ENCODE measurements around the gene PDE6B.

DNA sequence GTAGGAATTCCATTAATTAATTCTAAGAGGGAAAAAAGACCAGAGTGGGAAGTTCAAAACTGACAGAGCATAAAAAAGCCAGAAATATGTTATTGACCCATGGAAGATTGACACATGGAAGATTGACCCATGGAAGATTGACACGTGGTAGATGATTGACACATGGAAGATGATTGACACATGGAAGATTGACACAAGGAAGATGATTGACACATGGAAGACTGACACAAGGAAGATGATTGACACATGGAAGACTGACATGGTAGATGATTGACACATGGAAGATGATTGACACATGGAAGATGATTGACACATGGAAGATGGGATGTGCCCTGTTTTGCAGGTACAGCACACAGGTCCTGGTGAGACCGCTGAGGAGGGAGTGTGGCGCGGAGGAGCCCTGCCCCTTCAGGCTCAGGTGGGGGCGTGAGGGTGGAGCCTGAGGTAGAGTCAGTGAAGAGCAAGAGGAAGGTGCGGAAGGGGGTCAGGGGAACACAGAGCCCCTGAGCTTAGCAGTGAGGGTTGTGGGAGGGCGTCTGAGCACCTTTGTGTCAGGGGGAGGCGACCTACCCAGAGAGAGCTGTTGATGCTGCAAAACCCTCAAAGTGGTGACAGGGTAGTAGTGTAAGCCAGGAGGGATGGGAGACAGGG lies 15.8 kb upstream of the PDE6B start:
- TF ChIP-seq POLR2A (IDR thresholded peaks at IDR 0.05), result no peak
- TF ChIP-seq, protein P1, sequence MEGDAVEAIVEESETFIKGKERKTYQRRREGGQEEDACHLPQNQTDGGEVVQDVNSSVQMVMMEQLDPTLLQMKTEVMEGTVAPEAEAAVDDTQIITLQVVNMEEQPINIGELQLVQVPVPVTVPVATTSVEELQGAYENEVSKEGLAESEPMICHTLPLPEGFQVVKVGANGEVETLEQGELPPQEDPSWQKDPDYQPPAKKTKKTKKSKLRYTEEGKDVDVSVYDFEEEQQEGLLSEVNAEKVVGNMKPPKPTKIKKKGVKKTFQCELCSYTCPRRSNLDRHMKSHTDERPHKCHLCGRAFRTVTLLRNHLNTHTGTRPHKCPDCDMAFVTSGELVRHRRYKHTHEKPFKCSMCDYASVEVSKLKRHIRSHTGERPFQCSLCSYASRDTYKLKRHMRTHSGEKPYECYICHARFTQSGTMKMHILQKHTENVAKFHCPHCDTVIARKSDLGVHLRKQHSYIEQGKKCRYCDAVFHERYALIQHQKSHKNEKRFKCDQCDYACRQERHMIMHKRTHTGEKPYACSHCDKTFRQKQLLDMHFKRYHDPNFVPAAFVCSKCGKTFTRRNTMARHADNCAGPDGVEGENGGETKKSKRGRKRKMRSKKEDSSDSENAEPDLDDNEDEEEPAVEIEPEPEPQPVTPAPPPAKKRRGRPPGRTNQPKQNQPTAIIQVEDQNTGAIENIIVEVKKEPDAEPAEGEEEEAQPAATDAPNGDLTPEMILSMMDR (IDR thresholded peaks at IDR 0.05 in 4 of 5, conservative IDR thresholded peaks at IDR 0.05 in 1 of 5), result no peak

Data from gastrocnemius medialis (tissue), 4 donors.